Measurements from ENCODE around the gene ELAVL3. TPM values are rescaled to one million over a fixed set of nuclear protein-coding genes. Genes with fewer than 3 reads are reported as not detected.
"Not testable (repeated sequence)": the region's sequence is repeated elsewhere in the genome, so short reads cannot be mapped to it uniquely, and the experiment has no call there.

The ELAVL3 gene
- total RNA-seq, 1 experiment from 2014 or later = not detected

DNA sequence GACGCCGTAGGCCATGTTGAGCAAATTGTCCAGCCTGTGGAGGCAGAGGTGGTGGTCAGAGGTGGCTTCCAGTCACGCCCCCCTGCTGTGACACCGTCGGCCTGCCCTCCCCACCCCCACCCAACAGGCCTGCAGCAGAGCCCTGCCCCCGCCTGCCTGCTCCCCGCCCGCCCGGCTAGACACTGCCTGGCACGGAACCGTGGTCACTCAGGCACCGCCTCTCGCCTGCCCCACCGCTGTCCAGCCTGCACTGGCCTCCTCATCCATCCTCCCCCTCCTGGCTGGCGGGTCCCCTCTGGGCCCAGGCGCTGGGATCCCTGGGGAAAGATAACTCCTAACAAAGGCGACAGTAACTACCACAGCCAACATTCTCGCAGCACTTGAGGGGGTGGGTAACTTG, 23.7 kb downstream of the ELAVL3 start:
- H3K4me3 ChIP-seq (ENCODE audit: low read depth in 2 of 2, low read length in 2 of 2) = no peak overlapping the region
- DNase-seq (ENCODE audit: low read depth, low spot score) = no peak
- H3K4me1 ChIP-seq (ENCODE audit: control insufficient read depth, insufficient read depth, low read length) = no peaks in the 10 kb centered on the region
- no peaks in the 10 kb centered on the region for H3K9me3 ChIP-seq (ENCODE audit: control insufficient read depth, insufficient read depth, low read depth, low read length)
- CTCF ChIA-PET = no interaction called here
- H3K27ac ChIP-seq (ENCODE audit: low read length) = no peak overlapping the region
- POLR2A ChIA-PET = no interaction called here
- TF ChIP-seq CTCF (IDR thresholded peaks at IDR 0.05) (no peak), REST (IDR thresholded peaks at IDR 0.05; ENCODE audit: insufficient read depth in 1 of 2, low read depth in 2 of 2, low read length in 1 of 2) (no peak), TCF7L2 (IDR thresholded peaks at IDR 0.05; ENCODE audit: low read depth, low read length) (no peak), POLR2AphosphoS5 (IDR thresholded peaks at IDR 0.05; ENCODE audit: low read depth, low read length) (no peak), SIN3A (IDR thresholded peaks at IDR 0.05; ENCODE audit: borderline replicate concordance, insufficient read depth, low read depth, low read length) (no peak)
- in situ Hi-C loops (cut with HindIII; ENCODE audit: low pct_unique_long_range_greater_than_20kb, low sequenced_read_pairs) = no loop called here
- BruUV-seq (replicated peaks) = no TSS peak
- intact Hi-C loops (cut with micrococcal nuclease; ENCODE audit: unreplicated experiment) = no loop called here
- no peaks in the 10 kb centered on the region for H3K27me3 ChIP-seq (ENCODE audit: control insufficient read depth, insufficient read depth, low read length)
- no peaks in the 10 kb centered on the region for H3K36me3 ChIP-seq (ENCODE audit: control insufficient read depth, insufficient read depth, low read length)
- peak; percentile 43; the same call in 1 of the 2 replicates for ATAC-seq

DNA sequence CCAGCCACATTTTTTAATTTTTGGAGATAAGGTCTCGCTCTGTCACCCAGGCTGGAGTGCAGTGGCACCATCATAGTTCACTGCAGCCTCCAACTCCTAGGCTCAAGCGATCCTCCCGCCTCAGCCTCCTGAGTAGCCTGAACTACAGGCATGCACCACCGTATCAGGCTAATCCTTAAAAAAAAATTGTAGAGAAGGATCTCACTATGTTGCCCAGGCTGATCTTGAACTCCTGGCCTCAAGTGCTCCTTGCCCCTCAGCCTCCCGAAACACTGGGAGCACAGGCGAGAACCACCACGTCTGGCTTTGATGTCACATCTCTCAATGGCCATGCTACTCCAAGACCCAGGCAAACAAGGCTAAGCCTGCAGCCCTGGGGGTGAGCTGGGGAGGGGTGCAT, 24.2 kb downstream of the ELAVL3 start:
- ATAC-seq = no peak
- TF ChIP-seq POLR2AphosphoS5 (IDR thresholded peaks at IDR 0.05; ENCODE audit: low read depth, low read length) (no peak), REST (IDR thresholded peaks at IDR 0.05; ENCODE audit: insufficient read depth in 1 of 2, low read depth in 2 of 2, low read length in 1 of 2) (no peak), CTCF (IDR thresholded peaks at IDR 0.05) (no peak), SIN3A (IDR thresholded peaks at IDR 0.05; ENCODE audit: borderline replicate concordance, insufficient read depth, low read depth, low read length) (no peak), TCF7L2 (IDR thresholded peaks at IDR 0.05; ENCODE audit: low read depth, low read length) (no peak)
- no peak overlapping the region for H3K4me3 ChIP-seq (ENCODE audit: low read depth in 2 of 2, low read length in 2 of 2)
- BruUV-seq (replicated peaks) = no TSS peak
- in situ Hi-C loops (cut with HindIII; ENCODE audit: low pct_unique_long_range_greater_than_20kb, low sequenced_read_pairs) (no loop called here), intact Hi-C loops (cut with micrococcal nuclease; ENCODE audit: unreplicated experiment) (no loop called here)
- H3K27me3 ChIP-seq (ENCODE audit: control insufficient read depth, insufficient read depth, low read length) = no peaks in the 10 kb centered on the region
- DNase-seq (ENCODE audit: low read depth, low spot score) = no peak
- no peaks in the 10 kb centered on the region for H3K4me1 ChIP-seq (ENCODE audit: control insufficient read depth, insufficient read depth, low read length)
- H3K36me3 ChIP-seq (ENCODE audit: control insufficient read depth, insufficient read depth, low read length) = no peaks in the 10 kb centered on the region
- ChIA-PET POLR2A (no interaction called here), CTCF (no interaction called here)
- no peaks in the 10 kb centered on the region for H3K9me3 ChIP-seq (ENCODE audit: control insufficient read depth, insufficient read depth, low read depth, low read length)
- H3K27ac ChIP-seq (ENCODE audit: low read length) = no peak overlapping the region

DNA sequence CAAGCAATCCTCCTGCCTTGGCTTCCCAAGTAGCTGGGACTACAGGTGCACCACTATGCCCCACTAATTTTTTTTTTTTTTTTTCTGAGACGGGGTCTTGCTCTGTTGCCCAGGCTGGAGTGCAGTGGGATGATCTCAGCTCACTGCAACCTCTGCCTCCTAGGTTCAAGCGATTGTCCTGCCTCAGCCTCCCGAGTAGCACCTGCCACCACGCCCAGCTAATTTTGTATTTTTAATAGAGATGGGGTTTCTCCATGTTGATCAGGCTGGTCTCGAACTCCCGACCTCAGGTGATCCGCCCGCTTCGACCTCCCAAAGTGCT, 25.7 kb downstream of the ELAVL3 start:
- H3K4me1 ChIP-seq (ENCODE audit: control insufficient read depth, insufficient read depth, low read length); in situ Hi-C loops (cut with HindIII; ENCODE audit: low pct_unique_long_range_greater_than_20kb, low sequenced_read_pairs); H3K27me3 ChIP-seq (ENCODE audit: control insufficient read depth, insufficient read depth, low read length); intact Hi-C loops (cut with micrococcal nuclease; ENCODE audit: unreplicated experiment); POLR2A ChIA-PET; BruUV-seq (replicated peaks); H3K9me3 ChIP-seq (ENCODE audit: control insufficient read depth, insufficient read depth, low read depth, low read length); DNase-seq (ENCODE audit: low read depth, low spot score); H3K4me3 ChIP-seq (ENCODE audit: low read depth in 2 of 2, low read length in 2 of 2); H3K27ac ChIP-seq (ENCODE audit: low read length); ATAC-seq; CTCF ChIA-PET; H3K36me3 ChIP-seq (ENCODE audit: control insufficient read depth, insufficient read depth, low read length): not testable (repeated sequence)
